ENCODE results near the gene PKN1. TPM values are rescaled to one million over a fixed set of nuclear protein-coding genes. Genes with fewer than 3 reads are reported as not detected.
A peak's percentile ranks its signal among the peaks of the same experiment; 100 is the strongest.

The PKN1 gene
- total and polyA plus RNA-seq, 2 donors (not counting 1 experiment from before 2014, with no cell fraction given): 114 to 171 TPM

DNA sequence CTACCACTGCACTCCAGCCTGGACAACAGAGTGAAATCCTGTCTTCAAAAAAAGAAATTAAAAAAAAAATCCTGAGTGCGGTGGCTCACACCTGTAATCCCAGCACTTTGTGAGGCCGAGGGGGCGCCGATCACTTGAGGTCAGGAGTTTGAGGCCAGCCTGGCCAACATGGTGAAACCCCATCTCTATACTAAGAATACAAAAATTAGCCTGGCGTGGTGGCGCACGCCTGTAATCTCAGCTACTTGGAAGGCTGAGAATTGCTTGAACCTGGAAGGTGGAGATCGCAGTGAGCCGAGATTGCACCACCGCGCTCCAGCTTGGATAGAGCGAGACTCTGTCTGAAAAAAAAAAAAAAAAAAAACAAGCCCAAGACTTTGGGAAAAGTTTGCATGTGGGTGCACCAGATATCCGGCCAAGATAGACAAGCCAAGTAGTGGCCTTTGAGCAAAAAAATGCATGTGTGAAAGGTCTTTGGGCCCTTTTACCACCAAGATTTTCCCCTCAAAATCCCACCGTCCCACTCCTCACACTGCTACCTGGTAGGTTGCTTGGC lies 79.4 kb downstream of the PKN1 start:
- POLR2A ChIA-PET: no interaction called here
- peaks cover 33% of the 10 kb centered on the region for H3K4me1 Mint-ChIP-seq
- no peak overlapping the region for H3K27ac Mint-ChIP-seq
- H3K4me1 ChIP-seq (ENCODE audit: control insufficient read depth in 2 of 2, insufficient read depth in 2 of 2, low read length in 2 of 2): peaks cover 24 to 28% of the 10 kb centered on the region in 2 donors
- H3K27me3 Mint-ChIP-seq: no peaks in the 10 kb centered on the region
- H4K20me1 ChIP-seq (ENCODE audit: control insufficient read depth, insufficient read depth, low read length, poor library complexity, severe bottlenecking): peaks cover 37% of the 10 kb centered on the region
- WGBS (ENCODE audit: insufficient coverage): 99% methylated on average over 12 of the region's 14 CpGs
- intact Hi-C loops (cut with micrococcal nuclease): no loop called here
- H3K9ac ChIP-seq (ENCODE audit: low read length): no peak overlapping the region
- no peak overlapping the region for H3K4me2 ChIP-seq (replicated peaks; ENCODE audit: low read depth, low read length, poor library complexity, severe bottlenecking)
- CTCF ChIA-PET: no interaction called here
- no peak for DNase-seq
- H2AFZ ChIP-seq (ENCODE audit: insufficient read depth, low read depth, low read length, poor library complexity, severe bottlenecking): no peak overlapping the region
- H3K4me3 Mint-ChIP-seq: no peak overlapping the region
- H3K27me3 ChIP-seq (replicated peaks in 1 of 4; ENCODE audit: control extremely low read depth in 1 of 4, control insufficient read depth in 3 of 4, insufficient read depth in 4 of 4, low read length in 3 of 4): no peaks in the 10 kb centered on the region
- no peaks in the 10 kb centered on the region for H3K9me3 ChIP-seq (ENCODE audit: control extremely low read depth in 1 of 3, control insufficient read depth in 2 of 3, insufficient read depth in 1 of 3, low read length in 2 of 3)
- H3K4me3 ChIP-seq (ENCODE audit: control extremely low read depth in 1 of 5, extremely low read depth in 1 of 5, insufficient read depth in 1 of 5, low read depth in 2 of 5, low read length in 4 of 5): no peak overlapping the region
- H3K9me3 Mint-ChIP-seq (ENCODE audit: insufficient read depth): no peaks in the 10 kb centered on the region
- TF ChIP-seq, protein P1, sequence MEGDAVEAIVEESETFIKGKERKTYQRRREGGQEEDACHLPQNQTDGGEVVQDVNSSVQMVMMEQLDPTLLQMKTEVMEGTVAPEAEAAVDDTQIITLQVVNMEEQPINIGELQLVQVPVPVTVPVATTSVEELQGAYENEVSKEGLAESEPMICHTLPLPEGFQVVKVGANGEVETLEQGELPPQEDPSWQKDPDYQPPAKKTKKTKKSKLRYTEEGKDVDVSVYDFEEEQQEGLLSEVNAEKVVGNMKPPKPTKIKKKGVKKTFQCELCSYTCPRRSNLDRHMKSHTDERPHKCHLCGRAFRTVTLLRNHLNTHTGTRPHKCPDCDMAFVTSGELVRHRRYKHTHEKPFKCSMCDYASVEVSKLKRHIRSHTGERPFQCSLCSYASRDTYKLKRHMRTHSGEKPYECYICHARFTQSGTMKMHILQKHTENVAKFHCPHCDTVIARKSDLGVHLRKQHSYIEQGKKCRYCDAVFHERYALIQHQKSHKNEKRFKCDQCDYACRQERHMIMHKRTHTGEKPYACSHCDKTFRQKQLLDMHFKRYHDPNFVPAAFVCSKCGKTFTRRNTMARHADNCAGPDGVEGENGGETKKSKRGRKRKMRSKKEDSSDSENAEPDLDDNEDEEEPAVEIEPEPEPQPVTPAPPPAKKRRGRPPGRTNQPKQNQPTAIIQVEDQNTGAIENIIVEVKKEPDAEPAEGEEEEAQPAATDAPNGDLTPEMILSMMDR (IDR thresholded peaks at IDR 0.05): no peak
- no peak for TF ChIP-seq EZH2 (IDR thresholded peaks at IDR 0.05; ENCODE audit: borderline replicate concordance, insufficient read depth, low read depth, low read length, poor library complexity, severe bottlenecking)
- H3K79me2 ChIP-seq (ENCODE audit: control insufficient read depth, insufficient read depth, low read length): peaks cover 15% of the 10 kb centered on the region
- H3K27ac ChIP-seq (ENCODE audit: low read length in 2 of 2): no peak overlapping the region
- H3K36me3 ChIP-seq (replicated peaks in 1 of 2; ENCODE audit: control extremely low read depth in 1 of 2, control insufficient read depth in 1 of 2, extremely low read depth in 1 of 2, insufficient read depth in 2 of 2, low read length in 1 of 2): peaks cover 0 to 25% of the 10 kb centered on the region in 2 experiments
- no peak for ATAC-seq (ENCODE audit: low read depth)

DNA sequence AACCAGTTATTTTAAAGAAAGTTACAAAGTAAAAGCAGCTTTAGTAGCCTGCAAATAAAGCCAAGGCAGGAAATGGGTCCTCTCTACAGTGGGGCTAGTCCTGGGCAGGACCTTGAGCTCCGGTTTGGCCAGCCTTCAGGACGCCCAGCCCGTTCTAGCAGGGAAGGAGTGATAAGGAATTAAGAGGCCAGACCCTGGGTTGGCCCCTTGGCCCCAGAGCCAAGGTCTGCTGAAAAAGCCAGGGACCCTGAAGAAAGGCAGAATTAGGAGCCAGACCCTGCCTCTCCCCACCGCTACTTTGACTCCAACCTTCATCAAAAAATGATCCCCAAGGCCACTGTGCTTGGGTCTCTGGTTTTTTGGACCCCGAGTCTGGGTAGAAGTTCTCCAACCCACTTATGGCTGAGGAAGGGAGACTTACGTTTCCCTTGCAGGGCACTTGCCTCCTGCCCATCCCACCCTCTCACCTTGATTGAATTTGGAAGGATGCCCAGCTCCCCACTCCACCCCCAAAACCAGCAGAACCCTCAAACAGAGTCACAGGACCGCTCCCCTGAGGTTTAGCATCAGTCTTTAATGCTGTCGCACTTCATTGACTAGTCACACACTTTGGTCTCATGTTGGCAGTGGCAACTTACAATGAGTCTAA lies 81.2 kb downstream of the PKN1 start:
- no peak overlapping the region for H3K4me3 Mint-ChIP-seq
- no peak overlapping the region for H3K27ac Mint-ChIP-seq
- H3K27me3 Mint-ChIP-seq: no peaks in the 10 kb centered on the region
- TF ChIP-seq, protein P1 (IDR thresholded peaks at IDR 0.05): no peak
- TF ChIP-seq EZH2 (IDR thresholded peaks at IDR 0.05; ENCODE audit: borderline replicate concordance, insufficient read depth, low read depth, low read length, poor library complexity, severe bottlenecking): no peak
- Histone ChIP-seq H2AFZ (ENCODE audit: insufficient read depth, low read depth, low read length, poor library complexity, severe bottlenecking) (no peak overlapping the region), H3K27ac (ENCODE audit: low read length in 2 of 2) (peak overlapping the region in 1 of 2 donors; percentile 19), H3K4me3 (ENCODE audit: control extremely low read depth in 1 of 5, extremely low read depth in 1 of 5, insufficient read depth in 1 of 5, low read depth in 2 of 5, low read length in 4 of 5) (no peak overlapping the region), H3K9me3 (ENCODE audit: control extremely low read depth in 1 of 3, control insufficient read depth in 2 of 3, insufficient read depth in 1 of 3, low read length in 2 of 3) (no peaks in the 10 kb centered on the region), H3K4me1 (ENCODE audit: control insufficient read depth in 2 of 2, insufficient read depth in 2 of 2, low read length in 2 of 2) (peaks cover 30 to 36% of the 10 kb centered on the region in 2 donors), H3K36me3 (replicated peaks in 1 of 2; ENCODE audit: control extremely low read depth in 1 of 2, control insufficient read depth in 1 of 2, extremely low read depth in 1 of 2, insufficient read depth in 2 of 2, low read length in 1 of 2) (peaks cover 0 to 25% of the 10 kb centered on the region in 2 experiments), H3K79me2 (ENCODE audit: control insufficient read depth, insufficient read depth, low read length) (peaks cover 21% of the 10 kb centered on the region), H4K20me1 (ENCODE audit: control insufficient read depth, insufficient read depth, low read length, poor library complexity, severe bottlenecking) (peaks cover 43% of the 10 kb centered on the region), H3K27me3 (replicated peaks in 1 of 4; ENCODE audit: control extremely low read depth in 1 of 4, control insufficient read depth in 3 of 4, insufficient read depth in 4 of 4, low read length in 3 of 4) (no peaks in the 10 kb centered on the region), H3K9ac (ENCODE audit: low read length) (no peak overlapping the region), H3K4me2 (replicated peaks; ENCODE audit: low read depth, low read length, poor library complexity, severe bottlenecking) (no peak overlapping the region)
- DNase-seq (no peak), ATAC-seq (ENCODE audit: low read depth) (no peak)
- H3K9me3 Mint-ChIP-seq (ENCODE audit: insufficient read depth): no peaks in the 10 kb centered on the region
- POLR2A ChIA-PET: interaction anchor here (0.6 kb wide), 2 partner anchors 133 to 730 kb away, joined by 3 read pairs; partner anchors contain the start of gene ADGRE5
- intact Hi-C loops (cut with micrococcal nuclease): no loop called here
- CTCF ChIA-PET: interaction anchor here (1.2 to 1.9 kb wide), 2 partner anchors 10 to 29 kb away, joined by 3 to 6 read pairs; no protein-coding TSS in a partner anchor
- 84% methylated on average over 7 of the region's 8 CpGs for WGBS (ENCODE audit: insufficient coverage)
- H3K4me1 Mint-ChIP-seq: peaks cover 41% of the 10 kb centered on the region

Data from B cell (primary cell).